IMR-90 (cell line): ENCODE results near the gene SYNE3. TPM values are rescaled to one million over a fixed set of nuclear protein-coding genes. Genes with fewer than 3 reads are reported as not detected.
A peak's percentile ranks its signal among the peaks of the same experiment; 100 is the strongest.

Experiments
- ATAC-seq: fragments of 200-7000 bp; cut with Tn5 transposase; 2 replicates; pipeline ENCODE4 v1.9.1; 2020; ENCODE audit warnings: low read depth, mild to moderate bottlenecking, moderate library complexity
- BruUV-seq: library from RNA; stranded (reverse); fragments of 400-500 nt; replicated peaks from 2 replicates; lab custom pipeline; 2021; lab: Mats Ljungman, UMichigan
- CTCF ChIA-PET: fragments of 300-600 bp; formaldehyde crosslinking; extraction: SDS; loops from one replicate; lab custom pipeline; 2021; ENCODE audit warnings: antibody characterized with exemption; lab: Yijun Ruan, JAX
- POLR2A ChIA-PET: fragments of 300-600 bp; sonication (Branson Sonifier 250); formaldehyde crosslinking; loops from one replicate; lab custom pipeline; 2022; ENCODE audit warnings: antibody characterized with exemption; ENCODE audit not compliant: unreplicated experiment; lab: Charles Lee
- DNase-seq: peaks from one replicate; pipeline ENCODE4 v3.0.0; 2013
- H2AFZ ChIP-seq: replicated peaks from 2 replicates; pipeline ENCODE3; 2013; ENCODE audit warnings: low read length, mild to moderate bottlenecking; ENCODE audit not compliant: poor library complexity
- H2AK5ac ChIP-seq: 2 replicates; pipeline ENCODE4 v1.6.1; 2013; ENCODE audit warnings: low read depth, low read length, inconsistent platforms
- H2AK9ac ChIP-seq: replicated peaks from 2 replicates; pipeline ENCODE3; 2013; ENCODE audit warnings: mild to moderate bottlenecking, low read depth, low read length, moderate library complexity; ENCODE audit not compliant: poor library complexity
- H2BK120ac ChIP-seq: 2 replicates; pipeline ENCODE4 v1.6.1; 2013; ENCODE audit warnings: low read depth, low read length, inconsistent platforms
- H2BK15ac ChIP-seq: 3 replicates; pipeline ENCODE4 v1.6.1; 2013; ENCODE audit warnings: low read depth, low read length, inconsistent platforms
- H2BK20ac ChIP-seq: 2 replicates; pipeline ENCODE4 v1.6.1; 2013; ENCODE audit warnings: low read depth, mild to moderate bottlenecking, inconsistent platforms, low read length, moderate library complexity
- H2BK5ac ChIP-seq: 2 replicates; pipeline ENCODE4 v1.6.1; 2013; ENCODE audit warnings: mild to moderate bottlenecking, low read depth, low read length, inconsistent platforms; ENCODE audit not compliant: poor library complexity, severe bottlenecking
- H3K14ac ChIP-seq: replicated peaks from 2 replicates; pipeline ENCODE4 v1.6.1; 2013; ENCODE audit warnings: low read depth, low read length, inconsistent platforms
- H3K18ac ChIP-seq: 2 replicates; pipeline ENCODE4 v1.6.1; 2013; ENCODE audit warnings: low read depth, low read length, control low read depth
- H3K23ac ChIP-seq: 2 replicates; pipeline ENCODE4 v1.6.1; 2013; ENCODE audit warnings: low read depth, low read length, inconsistent platforms
- H3K27ac ChIP-seq: 2 replicates; pipeline ENCODE4 v1.5.1; 2013; ENCODE audit warnings: mild to moderate bottlenecking, control low read depth, low read length; ENCODE audit not compliant: insufficient read depth
- H3K27me3 ChIP-seq: 2 replicates; pipeline ENCODE4 v1.6.1; 2013; ENCODE audit warnings: low read length; ENCODE audit not compliant: control insufficient read depth, insufficient read depth
- H3K36me3 ChIP-seq: 2 replicates; pipeline ENCODE4 v1.6.1; 2013; ENCODE audit warnings: low read length, mixed read lengths; ENCODE audit not compliant: control insufficient read depth, insufficient read depth
- H3K4ac ChIP-seq: 2 replicates; pipeline ENCODE4 v1.6.1; 2013; ENCODE audit warnings: low read depth, low read length, inconsistent platforms
- H3K4me1 ChIP-seq: 2 replicates; pipeline ENCODE4 v1.6.1; 2013; ENCODE audit warnings: low read length, mixed read lengths; ENCODE audit not compliant: control insufficient read depth, insufficient read depth
- H3K4me2 ChIP-seq: 2 replicates; pipeline ENCODE4 v1.6.1; 2013; ENCODE audit warnings: low read depth, mild to moderate bottlenecking, control low read depth, low read length, moderate library complexity
- H3K4me3 ChIP-seq: 2 replicates; pipeline ENCODE4 v1.5.1; 2013; ENCODE audit warnings: low read depth, mild to moderate bottlenecking, control low read depth, low read length, moderate library complexity; ENCODE audit not compliant: insufficient read depth
- H3K56ac ChIP-seq: 2 replicates; pipeline ENCODE4 v1.6.1; 2013; ENCODE audit warnings: low read length, inconsistent platforms; ENCODE audit not compliant: insufficient read depth; ENCODE audit errors: extremely low read depth
- H3K79me1 ChIP-seq, 2 experiments: 2 replicates each; pipeline ENCODE4 v1.6.1; 2013; ENCODE audit warnings: low read length in 2 of 2, inconsistent platforms in 1 of 2, low read depth in 1 of 2
- H3K9ac ChIP-seq: 2 replicates; pipeline ENCODE4 v1.6.1; 2013; ENCODE audit warnings: low read depth, low read length, control low read depth
- H3K9me1 ChIP-seq: 2 replicates; pipeline ENCODE4 v1.6.1; 2013; ENCODE audit warnings: low read length, inconsistent platforms; ENCODE audit not compliant: insufficient read depth
- H3K9me3 ChIP-seq: 2 replicates; pipeline ENCODE4 v1.6.1; 2013; ENCODE audit warnings: low read length; ENCODE audit not compliant: control insufficient read depth, insufficient read depth
- H4K20me1 ChIP-seq: 2 replicates; pipeline ENCODE4 v1.6.1; 2013; ENCODE audit warnings: low read length, inconsistent platforms; ENCODE audit not compliant: insufficient read depth
- H4K5ac ChIP-seq: 2 replicates; pipeline ENCODE4 v1.6.1; 2013; ENCODE audit warnings: mild to moderate bottlenecking, low read depth, low read length, control low read depth
- H4K8ac ChIP-seq, 2 experiments: 2 replicates each; pipeline ENCODE4 v1.6.1; 2013; ENCODE audit warnings: low read depth in 2 of 2, low read length in 2 of 2, control low read depth in 1 of 2, inconsistent platforms in 1 of 2
- H4K91ac ChIP-seq: 2 replicates; pipeline ENCODE4 v1.6.1; 2013; ENCODE audit warnings: low read depth, low read length, inconsistent platforms; ENCODE audit not compliant: insufficient read depth
- CEBPB ChIP-seq: IDR thresholded peaks from 2 replicates; pipeline ENCODE4 v1.6.1; 2012; ENCODE audit warnings: low read depth, low read length, improper control_type of control experiment
- CHD1 ChIP-seq: IDR thresholded peaks from 2 replicates; pipeline ENCODE4 v1.6.1; 2012; ENCODE audit warnings: low read depth, low read length, improper control_type of control experiment
- CTCF ChIP-seq: conservative IDR thresholded peaks from 2 replicates; pipeline ENCODE4 v1.5.1; 2012; ENCODE audit warnings: mild to moderate bottlenecking, low read depth, low read length, improper control_type of control experiment
- ELK1 ChIP-seq: fragments of 150-350 bp; IDR thresholded peaks from 2 replicates; pipeline ENCODE4 v1.6.1; 2016; ENCODE audit warnings: low read depth, mild to moderate bottlenecking, low read length, moderate library complexity, borderline replicate concordance
- FOS ChIP-seq: fragments of 150-350 bp; IDR thresholded peaks from 2 replicates; pipeline ENCODE4 v1.6.1; 2016; ENCODE audit warnings: low read depth, low read length
- MAFK ChIP-seq: IDR thresholded peaks from 2 replicates; pipeline ENCODE4 v1.6.1; 2012; ENCODE audit warnings: low read depth, low read length, improper control_type of control experiment
- MAZ ChIP-seq: IDR thresholded peaks from 2 replicates; pipeline ENCODE4 v1.6.1; 2012; ENCODE audit warnings: low read depth, mild to moderate bottlenecking, low read length, improper control_type of control experiment, moderate library complexity, borderline replicate concordance
- MXI1 ChIP-seq: IDR thresholded peaks from 2 replicates; pipeline ENCODE4 v1.6.1; 2012; ENCODE audit warnings: low read depth, mild to moderate bottlenecking, low read length, moderate library complexity, borderline replicate concordance
- NFE2L2 ChIP-seq: fragments of 150-350 bp; IDR thresholded peaks from 2 replicates; pipeline ENCODE4 v1.6.1; 2016; ENCODE audit warnings: low read depth, mild to moderate bottlenecking, low read length
- POLR2A ChIP-seq: IDR thresholded peaks from 2 replicates; pipeline ENCODE4 v1.6.1; 2012; ENCODE audit warnings: mild to moderate bottlenecking, low read depth, low read length
- RAD21 ChIP-seq: IDR thresholded peaks from 2 replicates; pipeline ENCODE4 v1.6.1; 2012; ENCODE audit warnings: low read length, improper control_type of control experiment
- RCOR1 ChIP-seq: IDR thresholded peaks from 2 replicates; pipeline ENCODE4 v1.6.1; 2012; ENCODE audit warnings: mild to moderate bottlenecking, low read length, improper control_type of control experiment; ENCODE audit not compliant: insufficient replicate concordance
- SMC3 ChIP-seq: fragments of 150-350 bp; IDR thresholded peaks from 2 replicates; pipeline ENCODE4 v1.6.1; 2016; ENCODE audit warnings: low read depth, mild to moderate bottlenecking, antibody characterized with exemption, low read length, moderate library complexity
- USF2 ChIP-seq: fragments of 150-350 bp; IDR thresholded peaks from 2 replicates; pipeline ENCODE4 v1.6.1; 2017; ENCODE audit warnings: mild to moderate bottlenecking, antibody characterized with exemption, low read length, low read depth
- WGBS, 2 experiments: methylation state at CpG; one replicate each; pipeline versions ENCODE4 v1.1.5 to v1.1.7; 2013; ENCODE audit warnings: missing lambda C conversion rate in 2 of 2; ENCODE audit not compliant: insufficient read length in 1 of 2; ENCODE audit errors: extremely low coverage in 2 of 2; 5-methylcytosine and 5-hydroxymethylcytosine counted together
- dilution Hi-C: fragments of 300-500 bp; cut with HindIII; formaldehyde crosslinking; loops from one replicate; pipeline ENCODE4 v1.14.3; 2018; ENCODE audit warnings: low sequenced_read_pairs; ENCODE audit not compliant: unreplicated experiment
- in situ Hi-C: fragments of 300-500 bp; cut with MboI; formaldehyde crosslinking; loops from 3 replicates; pipeline ENCODE4 v1.14.3; 2019; ENCODE audit warnings: low sequenced_read_pairs, inconsistent platforms, mixed read lengths
- intact Hi-C: fragments of 100-400 bp; cut with micrococcal nuclease; formaldehyde crosslinking; loops from 2 replicates; pipeline ENCODE4 v1.10.0; 2022
- polyA plus RNA-seq, 3 experiments: library from polyadenylated mRNA; depleted of rRNA; stranded (reverse); fragments of >200 nt; gene quantifications; 2 replicates each; pipeline ENCODE4 v1.2.3, GENCODE V29; 2012; ENCODE audit warnings: low replicate concordance in 1 of 3
- total RNA-seq: library from RNA; depleted of rRNA; stranded (reverse); fragments of >200 nt; gene quantifications from 2 replicates; pipeline ENCODE4 v1.2.3, GENCODE V29; 2012

SYNE3 gene
- total and polyA plus RNA-seq, 2 of the 4 experiments (the other 2 are of a cell fraction) = 2.9 to 5.0 TPM

GRCh38 chr14:95500772-95501401 is 15.6 kb downstream of the SYNE3 start:
- Histone ChIP-seq H4K8ac (peak overlapping the region in 1 of 2 experiments; percentile 70; a peak in 1 of 4 replicates), H3K27me3 (no peaks in the 10 kb centered on the region), H2BK5ac (peak overlapping the region; percentile 25), H3K23ac (no peak overlapping the region), H3K27ac (peak overlapping the region; percentile 23; the same call in 1 of the 2 replicates), H3K4ac (peak overlapping the region; percentile 68), H2BK15ac (peak overlapping the region; percentile 80; the same call in 1 of the 3 replicates), H3K4me2 (peak overlapping the region; percentile 44; the same call in 1 of the 2 replicates), H3K9ac (no peak overlapping the region), H2BK120ac (peak overlapping the region; percentile 70), H3K4me1 (peaks cover 42% of the 10 kb centered on the region), H3K56ac (no peak overlapping the region), H3K36me3 (no peaks in the 10 kb centered on the region), H3K9me3 (no peaks in the 10 kb centered on the region), H3K14ac (peak overlapping the region; percentile 39; the same call in 1 of the 2 replicates), H2AK5ac (peak overlapping the region; percentile 92), H3K18ac (no peak overlapping the region), H3K9me1 (peaks cover 36% of the 10 kb centered on the region), H4K91ac (peak overlapping the region; percentile 67), H3K79me1 (peaks cover 17 to 90% of the 10 kb centered on the region in 2 experiments), H2BK20ac (peak overlapping the region; percentile 58), H2AK9ac (peak overlapping the region; percentile 79), H4K5ac (no peak overlapping the region), H2AFZ (peak overlapping the region; percentile 24), H4K20me1 (peaks cover 4% of the 10 kb centered on the region; the same call in 1 of the 2 replicates), H3K4me3 (no peak overlapping the region)
- BruUV-seq = no TSS peak
- CTCF ChIA-PET = interaction anchor here (1.0 to 1.3 kb wide), 5 partner anchors 18 to 676 kb away, joined by 3 read pairs; no protein-coding TSS in a partner anchor
- DNase-seq = peak; percentile 90
- in situ Hi-C loops = loop anchor here (25.0 kb wide), 1 partner anchor 364 kb away; no protein-coding TSS in a partner anchor
- ATAC-seq = peak; percentile 65
- POLR2A ChIA-PET = no interaction called here
- intact Hi-C loops = no loop called here
- 91% methylated on average over 6 of the region's 14 CpGs; no CpG with 5 or more reads in 1 of the 2 experiments for WGBS, 2 experiments
- dilution Hi-C loops = no loop called here
- TF ChIP-seq MXI1 = peak; percentile 74
- peak; percentile 93 for TF ChIP-seq FOS
- TF ChIP-seq NFE2L2 = no peak
- no peak for TF ChIP-seq ELK1
- no peak for TF ChIP-seq CHD1
- no peak for TF ChIP-seq SMC3
- TF ChIP-seq MAZ = no peak
- TF ChIP-seq RCOR1 = peak; percentile 21
- TF ChIP-seq CTCF = no peak
- TF ChIP-seq RAD21 = peak; percentile 27
- TF ChIP-seq POLR2A = no peak
- TF ChIP-seq USF2 = no peak
- peak; percentile 69; the same call in 1 of the 2 replicates for TF ChIP-seq CEBPB
- no peak for TF ChIP-seq MAFK
